Measurements from ENCODE around the gene GCNT3.

- no peak for TF ChIP-seq CTCF (IDR thresholded peaks at IDR 0.05; ENCODE audit: low read depth, low read length, poor library complexity, severe bottlenecking)
- TF ChIP-seq EZH2phosphoT487 (IDR thresholded peaks at IDR 0.05; ENCODE audit: borderline replicate concordance, low read length), result no peak
Observed at GRCh38 chr15:59615661-59616060, 4.1 kb downstream of the GCNT3 start.
